GM21447 (cell line): ENCODE results near the gene HSDL1.

Experiments used
- ATAC-seq: cut with Tn5 transposase; IDR thresholded peaks from one replicate; pipeline ENCODE4 v1.9.1; 2021; ENCODE audit not compliant: unreplicated experiment

Gene HSDL1

GRCh38 chr16:84084570-84085270, 60.3 kb downstream of the HSDL1 start:
- no peak for ATAC-seq

GRCh38 chr16:84082835-84083569, 62.0 kb downstream of the HSDL1 start:
- ATAC-seq: no peak

GRCh38 chr16:84082110-84082509, 62.9 kb downstream of the HSDL1 start:
- no peak for ATAC-seq

GRCh38 chr16:84081446-84081989, 63.5 kb downstream of the HSDL1 start:
- ATAC-seq: no peak

GRCh38 chr16:84080813-84081212, 64.2 kb downstream of the HSDL1 start:
- no peak for ATAC-seq

- ATAC-seq: no peak
Observed at GRCh38 chr16:84080378-84080777, 64.6 kb downstream of the HSDL1 start.

- ATAC-seq: no peak
Observed at GRCh38 chr16:84079664-84080063, 65.3 kb downstream of the HSDL1 start.

- no peak for ATAC-seq
Observed at GRCh38 chr16:84075376-84075775, 69.6 kb downstream of the HSDL1 start.

GRCh38 chr16:84074721-84075120, 70.3 kb downstream of the HSDL1 start:
- ATAC-seq: no peak
